Measurements from ENCODE around the gene FABP3.

DNA sequence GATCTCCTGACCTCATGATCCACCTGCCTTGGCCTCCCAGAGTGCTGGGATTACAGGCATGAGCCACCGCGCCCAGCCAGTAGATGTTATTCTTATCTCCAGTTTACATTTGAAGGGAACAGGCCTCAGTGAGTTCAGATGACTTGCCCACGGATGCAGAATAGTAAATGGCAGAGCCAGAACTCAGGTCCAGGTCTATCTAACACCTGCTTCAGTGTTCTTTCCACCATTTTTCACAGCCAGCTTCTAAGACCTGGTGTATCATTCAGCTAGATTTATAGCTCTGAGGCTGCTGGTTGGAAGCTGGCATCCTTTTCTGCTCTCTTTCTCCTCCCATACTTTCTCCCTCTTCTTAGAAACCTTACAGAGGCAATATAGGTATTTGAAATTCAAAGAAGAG is 10.8 kb downstream of the FABP3 start:
- TF ChIP-seq, protein P1, sequence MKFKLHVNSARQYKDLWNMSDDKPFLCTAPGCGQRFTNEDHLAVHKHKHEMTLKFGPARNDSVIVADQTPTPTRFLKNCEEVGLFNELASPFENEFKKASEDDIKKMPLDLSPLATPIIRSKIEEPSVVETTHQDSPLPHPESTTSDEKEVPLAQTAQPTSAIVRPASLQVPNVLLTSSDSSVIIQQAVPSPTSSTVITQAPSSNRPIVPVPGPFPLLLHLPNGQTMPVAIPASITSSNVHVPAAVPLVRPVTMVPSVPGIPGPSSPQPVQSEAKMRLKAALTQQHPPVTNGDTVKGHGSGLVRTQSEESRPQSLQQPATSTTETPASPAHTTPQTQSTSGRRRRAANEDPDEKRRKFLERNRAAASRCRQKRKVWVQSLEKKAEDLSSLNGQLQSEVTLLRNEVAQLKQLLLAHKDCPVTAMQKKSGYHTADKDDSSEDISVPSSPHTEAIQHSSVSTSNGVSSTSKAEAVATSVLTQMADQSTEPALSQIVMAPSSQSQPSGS (IDR thresholded peaks at IDR 0.05; ENCODE audit: low read length): no peak
- TF ChIP-seq BACH1 (IDR thresholded peaks at IDR 0.05; ENCODE audit: low read length) (no peak), TCF12 (IDR thresholded peaks at IDR 0.05; ENCODE audit: low read depth, low read length) (no peak)
- TF ChIP-seq, protein P2, sequence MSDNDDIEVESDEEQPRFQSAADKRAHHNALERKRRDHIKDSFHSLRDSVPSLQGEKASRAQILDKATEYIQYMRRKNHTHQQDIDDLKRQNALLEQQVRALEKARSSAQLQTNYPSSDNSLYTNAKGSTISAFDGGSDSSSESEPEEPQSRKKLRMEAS (IDR thresholded peaks at IDR 0.05): no peak

Measured in H1 (cell line).